Esophagus squamous epithelium (tissue), 5 donors: Measurements from ENCODE around the gene TTLL4. TPM values are rescaled to one million over a fixed set of nuclear protein-coding genes. Genes with fewer than 3 reads are reported as not detected.
A peak's percentile ranks its signal among the peaks of the same experiment; 100 is the strongest.

Source experiments
- DNase-seq: peaks from one replicate; lab custom pipeline; 2025; lab: John Stamatoyannopoulos, UW
- H3K27ac ChIP-seq, 4 donors: fragments of 200-600 bp; sonication (generic); one replicate each; pipeline ENCODE4 v1.5.1; 2016 to 2019; ENCODE audit warnings: mild to moderate bottlenecking in 1 of 4
- H3K27me3 ChIP-seq, 4 donors: fragments of 200-600 bp; sonication (generic); 1 replicate in 3 of 4; 2 replicates in 1 of 4; pipeline versions ENCODE4 v1.5.1 to v1.6.0; 2017 to 2021; ENCODE audit warnings: antibody characterized with exemption in 1 of 4
- H3K36me3 ChIP-seq, 3 donors: fragments of 200-600 bp; sonication (generic); one replicate each; pipeline ENCODE4 v1.5.1; 2016 to 2019
- H3K4me1 ChIP-seq, 3 donors: fragments of 200-600 bp; sonication (generic); one replicate each; pipeline ENCODE4 v1.5.1; 2017 to 2019
- H3K4me3 ChIP-seq, 4 donors: fragments of 200-600 bp; sonication (generic); 1 replicate in 3 of 4; 2 replicates in 1 of 4; pipeline ENCODE4 v1.5.1; 2016 to 2019; ENCODE audit warnings: mild to moderate bottlenecking in 2 of 4, moderate library complexity in 1 of 4
- H3K9me3 ChIP-seq, 3 donors: fragments of 200-600 bp; sonication (generic); one replicate each; pipeline ENCODE4 v1.5.1; 2016 to 2019
- POLR2A ChIP-seq, 4 donors: fragments of 450-650 bp; IDR thresholded peaks; one replicate each; pipeline ENCODE4 v1.6.1; 2017; ENCODE audit warnings: antibody characterized with exemption in 4 of 4, mild to moderate bottlenecking in 4 of 4, moderate library complexity in 3 of 4
- WGBS, 2 donors: methylation state at CpG; one replicate each; pipeline ENCODE4 v1.1.5; 2018; 5-methylcytosine and 5-hydroxymethylcytosine counted together
- intact Hi-C: fragments of 100-400 bp; cut with DNase I; formaldehyde crosslinking; loops from one replicate; pipeline ENCODE4 v1.15.0; 2022
- total RNA-seq, 4 donors: library from RNA; depleted of rRNA; stranded (reverse); fragments of >200 nt; gene quantifications; one replicate each; pipeline ENCODE4 v1.1.0, GENCODE V29; 2016
- TF ChIP-seq, protein P1 (sequence below), 6 experiments: fragments of 450-650 bp in 4 of 6; fragments of 200-600 bp in 2 of 6; sonication (generic) in 2 of 6; IDR thresholded peaks; one replicate each; pipeline ENCODE4 v1.5.1; 2016 to 2019; ENCODE audit warnings: antibody characterized with exemption in 6 of 6, mild to moderate bottlenecking in 4 of 6, moderate library complexity in 4 of 6
- donor health status: DM: yes; HTN: yes; CAD: no.

Gene TTLL4
- total RNA-seq, 4 donors from 2014 or later = 12.8 to 17.5 (median 15.6) TPM

DNA sequence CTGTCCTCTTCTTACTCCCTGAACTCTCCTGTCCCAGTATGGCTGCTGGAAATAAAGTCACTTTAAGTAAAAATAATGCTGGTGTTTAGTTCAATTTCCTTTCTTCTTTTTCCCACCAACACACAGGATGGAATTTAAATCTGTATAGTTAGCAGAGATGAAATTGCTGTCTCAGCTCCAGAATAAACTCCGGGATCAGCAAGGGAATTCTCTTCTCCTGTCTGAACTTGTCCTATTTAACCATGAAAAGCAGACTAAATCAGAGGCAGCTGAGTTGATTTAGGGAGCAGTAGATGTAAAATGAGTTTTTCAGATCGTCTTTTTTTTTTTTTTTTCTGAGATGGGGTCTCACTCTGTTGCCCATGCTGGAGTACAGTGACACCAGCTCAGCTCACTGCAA is 25.9 kb downstream of the TTLL4 start:
- Histone ChIP-seq H3K9me3 (no peaks in the 10 kb centered on the region), H3K4me1 (peaks cover 0 to 44% (median 22%) of the 10 kb centered on the region in 3 donors), H3K4me3 (no peak overlapping the region), H3K27ac (no peak overlapping the region), H3K36me3 (peaks cover 22 to 46% (median 28%) of the 10 kb centered on the region in 3 donors), H3K27me3 (no peaks in the 10 kb centered on the region)
- intact Hi-C loops = no loop called here
- 23 to 28% methylated on average over 2 of the region's 2 CpGs for whole genome bisulfite sequencing, 2 donors
- no peak for DNase-seq
- TF ChIP-seq, protein P1, sequence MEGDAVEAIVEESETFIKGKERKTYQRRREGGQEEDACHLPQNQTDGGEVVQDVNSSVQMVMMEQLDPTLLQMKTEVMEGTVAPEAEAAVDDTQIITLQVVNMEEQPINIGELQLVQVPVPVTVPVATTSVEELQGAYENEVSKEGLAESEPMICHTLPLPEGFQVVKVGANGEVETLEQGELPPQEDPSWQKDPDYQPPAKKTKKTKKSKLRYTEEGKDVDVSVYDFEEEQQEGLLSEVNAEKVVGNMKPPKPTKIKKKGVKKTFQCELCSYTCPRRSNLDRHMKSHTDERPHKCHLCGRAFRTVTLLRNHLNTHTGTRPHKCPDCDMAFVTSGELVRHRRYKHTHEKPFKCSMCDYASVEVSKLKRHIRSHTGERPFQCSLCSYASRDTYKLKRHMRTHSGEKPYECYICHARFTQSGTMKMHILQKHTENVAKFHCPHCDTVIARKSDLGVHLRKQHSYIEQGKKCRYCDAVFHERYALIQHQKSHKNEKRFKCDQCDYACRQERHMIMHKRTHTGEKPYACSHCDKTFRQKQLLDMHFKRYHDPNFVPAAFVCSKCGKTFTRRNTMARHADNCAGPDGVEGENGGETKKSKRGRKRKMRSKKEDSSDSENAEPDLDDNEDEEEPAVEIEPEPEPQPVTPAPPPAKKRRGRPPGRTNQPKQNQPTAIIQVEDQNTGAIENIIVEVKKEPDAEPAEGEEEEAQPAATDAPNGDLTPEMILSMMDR (IDR thresholded peaks at IDR 0.05) = no peak
- no peak for TF ChIP-seq POLR2A (IDR thresholded peaks at IDR 0.05)

DNA sequence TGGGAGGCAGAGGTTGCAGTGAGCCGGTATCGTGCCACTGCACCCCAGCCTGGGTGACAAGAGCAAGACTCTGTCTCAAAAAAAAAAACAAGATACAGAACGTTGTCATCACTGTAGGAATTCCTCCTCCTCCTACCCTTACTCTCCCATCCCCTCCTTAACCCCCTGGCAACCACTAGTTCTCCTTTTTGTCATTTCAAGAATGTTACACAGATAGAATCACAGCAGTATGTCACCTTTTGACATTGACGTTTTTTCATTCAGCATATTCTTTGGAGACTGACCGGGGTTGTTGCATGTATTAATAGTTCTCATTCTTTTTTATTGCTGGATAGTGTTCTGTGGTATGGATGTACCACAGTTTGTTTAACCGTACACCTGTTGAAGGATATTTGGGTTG is 32.4 kb downstream of the TTLL4 start:
- Histone ChIP-seq H3K27ac (no peak overlapping the region), H3K36me3 (peaks cover 25 to 88% (median 27%) of the 10 kb centered on the region in 3 donors), H3K27me3 (no peaks in the 10 kb centered on the region), H3K9me3 (no peaks in the 10 kb centered on the region), H3K4me3 (no peak overlapping the region), H3K4me1 (peaks cover 0 to 3% (median 0%) of the 10 kb centered on the region in 3 donors)
- no peak for DNase-seq
- TF ChIP-seq POLR2A (IDR thresholded peaks at IDR 0.05) = no peak
- TF ChIP-seq, protein P1 (IDR thresholded peaks at IDR 0.05) = no peak
- 68 to 80% methylated on average over 6 of the region's 6 CpGs for WGBS, 2 donors
- intact Hi-C loops = no loop called here

DNA sequence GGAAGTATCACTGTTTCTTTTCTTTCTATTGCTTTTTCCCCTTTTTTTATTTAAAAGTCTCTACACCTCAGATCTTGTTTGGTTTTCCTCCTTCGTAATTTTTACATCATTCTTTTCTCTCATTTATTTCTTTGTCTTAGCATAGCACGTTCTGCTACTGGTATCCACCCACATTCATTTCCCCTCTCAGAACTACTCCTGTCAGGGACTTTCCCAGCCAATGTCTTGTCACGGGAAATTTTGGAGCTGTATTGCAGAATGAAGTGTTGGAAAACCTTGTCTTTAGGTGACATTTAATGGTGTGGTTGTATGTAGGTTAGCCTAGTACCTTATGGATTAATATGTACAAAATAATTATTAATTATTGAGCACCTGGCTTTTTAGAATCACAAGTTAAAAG is 34.0 kb downstream of the TTLL4 start:
- intact Hi-C loops = no loop called here
- WGBS, 2 donors = 58 to 61% methylated on average over 3 of the region's 3 CpGs
- Histone ChIP-seq H3K27me3 (no peaks in the 10 kb centered on the region), H3K4me3 (no peak overlapping the region), H3K9me3 (no peaks in the 10 kb centered on the region), H3K4me1 (peaks cover 0 to 3% (median 0%) of the 10 kb centered on the region in 3 donors), H3K36me3 (peaks cover 21 to 88% (median 26%) of the 10 kb centered on the region in 3 donors), H3K27ac (no peak overlapping the region)
- DNase-seq = no peak
- TF ChIP-seq, protein P1 (IDR thresholded peaks at IDR 0.05) = no peak
- TF ChIP-seq POLR2A (IDR thresholded peaks at IDR 0.05) = no peak

DNA sequence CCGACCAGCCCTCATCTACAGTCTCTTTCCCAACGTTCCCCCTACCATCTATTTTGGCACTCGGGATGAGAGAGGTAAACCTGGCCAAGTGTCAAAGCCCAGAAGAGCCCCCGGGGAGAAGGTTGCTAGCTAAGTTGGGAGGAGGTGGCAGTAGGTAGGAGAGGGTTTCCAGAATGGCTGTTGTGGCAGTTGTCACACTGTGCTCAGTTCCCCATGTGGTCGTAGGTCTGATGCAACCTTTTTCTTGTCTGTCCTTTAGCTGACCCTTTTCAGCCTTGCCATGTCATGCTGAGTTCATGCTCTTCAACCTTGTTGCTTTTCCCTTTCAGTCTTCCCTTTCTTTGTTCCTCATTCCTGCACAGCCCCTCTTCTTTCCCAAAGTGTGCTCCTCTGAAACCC is 34.5 kb downstream of the TTLL4 start:
- WGBS, 2 donors = 77 to 80% methylated on average over 4 to 5 of the region's 5 CpGs
- peaks cover 0 to 3% (median 0%) of the 10 kb centered on the region in 3 donors for H3K4me1 ChIP-seq
- no peak overlapping the region for H3K4me3 ChIP-seq
- DNase-seq = no peak
- TF ChIP-seq POLR2A (IDR thresholded peaks at IDR 0.05) = no peak
- H3K27ac ChIP-seq = peak overlapping the region in 1 of 4 donors; percentile 54
- H3K36me3 ChIP-seq = peaks cover 24 to 88% (median 24%) of the 10 kb centered on the region in 3 donors
- intact Hi-C loops = no loop called here
- H3K9me3 ChIP-seq = no peaks in the 10 kb centered on the region
- H3K27me3 ChIP-seq = no peaks in the 10 kb centered on the region

DNA sequence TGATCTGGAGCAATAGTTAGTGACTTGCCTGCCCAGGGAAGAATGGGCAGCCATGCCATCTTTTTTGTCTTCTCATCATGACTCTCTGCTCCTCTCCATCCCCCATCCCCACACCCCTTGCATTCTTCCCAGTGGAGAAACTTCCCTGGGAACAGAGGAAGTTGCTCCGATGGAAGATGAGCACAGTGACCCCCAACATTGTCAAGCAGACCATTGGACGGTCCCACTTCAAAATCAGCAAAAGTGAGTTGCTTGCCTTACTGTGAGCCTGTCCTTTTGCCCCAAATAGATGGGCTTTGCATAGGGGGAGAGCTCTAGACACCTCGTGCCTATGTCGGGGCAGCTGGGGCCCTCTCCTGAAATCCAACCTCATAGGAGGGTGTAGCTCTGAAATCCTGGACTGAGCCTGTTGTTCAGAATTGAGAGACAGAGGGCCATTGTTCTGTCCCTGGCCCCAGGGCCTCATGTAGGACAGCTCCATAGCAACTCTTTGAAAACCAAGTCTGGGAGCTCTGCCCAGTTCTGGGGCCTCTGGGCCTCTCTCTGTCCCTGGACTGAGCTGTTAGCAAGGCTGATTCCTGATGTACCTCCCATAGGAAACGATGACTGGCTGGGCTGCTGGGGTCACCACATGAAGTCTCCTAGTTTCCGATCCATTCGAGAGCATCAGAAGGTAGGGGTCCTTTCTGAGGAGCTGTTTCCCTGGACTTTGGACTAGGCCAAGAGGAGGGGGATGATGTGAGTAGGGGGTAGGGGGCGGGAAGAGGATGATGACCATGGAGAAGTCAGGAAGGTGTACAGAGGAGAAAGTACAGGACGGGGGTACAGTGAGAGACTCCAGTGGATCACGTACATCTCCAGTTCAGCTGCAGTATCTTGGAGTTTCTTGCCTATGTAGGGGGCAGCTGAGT is 35.2 kb downstream of the TTLL4 start:
- H3K27ac ChIP-seq = peak overlapping the region in 1 of 4 donors; percentile 54
- WGBS, 2 donors = 76 to 78% methylated on average over 6 to 7 of the region's 10 CpGs
- peaks cover 0 to 3% (median 0%) of the 10 kb centered on the region in 3 donors for H3K4me1 ChIP-seq
- no peaks in the 10 kb centered on the region for H3K27me3 ChIP-seq
- H3K4me3 ChIP-seq = no peak overlapping the region
- TF ChIP-seq, protein P1 (IDR thresholded peaks at IDR 0.05) = no peak
- TF ChIP-seq POLR2A (IDR thresholded peaks at IDR 0.05) = no peak
- H3K36me3 ChIP-seq = peaks cover 19 to 88% (median 20%) of the 10 kb centered on the region in 3 donors
- DNase-seq = no peak
- H3K9me3 ChIP-seq = no peaks in the 10 kb centered on the region
- intact Hi-C loops = no loop called here
